Measurements from ENCODE around the gene GPR32.

The GPR32 gene

DNA sequence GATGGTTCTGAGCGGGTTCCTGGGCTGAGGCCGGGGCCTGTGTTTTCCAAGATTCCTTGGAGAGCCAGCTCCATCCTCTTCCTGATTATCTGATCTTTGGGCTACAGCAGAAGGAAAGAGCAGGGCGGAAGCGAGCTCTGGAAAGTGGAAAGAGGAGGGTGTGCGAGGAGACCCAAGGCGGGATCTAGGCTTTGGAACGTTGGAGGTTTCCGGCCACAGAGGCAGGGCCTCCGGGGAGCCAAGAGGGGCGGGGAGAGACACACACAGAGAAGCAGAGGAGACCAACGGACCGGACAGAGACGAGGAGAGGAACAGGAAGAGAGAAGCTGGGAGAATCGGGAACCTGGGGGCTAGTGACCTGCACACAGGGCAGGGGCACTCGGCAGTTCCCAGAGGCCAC lies 47.2 kb upstream of the GPR32 start, which contains the start of gene CLEC11A:
Gene CLEC11A (plus strand): TSS at position 296 of the 400 bp plus-strand sequence. CDS start 162 bp downstream, outside the sequence.
- Histone ChIP-seq H2AFZ (ENCODE audit: insufficient read depth, low read length, poor library complexity) (peak within 1 kb of the TSS; percentile 41), H4K8ac (ENCODE audit: low read depth, low read length) (peak within 1 kb of the TSS; percentile 27), H3K36me3 (ENCODE audit: control insufficient read depth in 1 of 2, insufficient read depth in 2 of 2, low read length in 2 of 2) (no peaks in the 10 kb centered on the region), H3K4me1 (ENCODE audit: control insufficient read depth in 1 of 2, insufficient read depth in 2 of 2, low read length in 2 of 2) (peaks cover 10 to 15% of the 10 kb centered on the region in 2 experiments), H2BK5ac (ENCODE audit: low read depth, low read length, poor library complexity) (no peak within 1 kb of the TSS), H2BK12ac (ENCODE audit: low read length) (no peak within 1 kb of the TSS), H3K79me2 (ENCODE audit: control insufficient read depth, insufficient read depth, low read length, poor library complexity) (peaks cover 8% of the 10 kb centered on the region), H3K4me2 (ENCODE audit: low read length) (peak within 1 kb of the TSS; percentile 78), H4K91ac (ENCODE audit: low read depth, low read length) (peak within 1 kb of the TSS; percentile 60), H3K18ac (ENCODE audit: low read length) (peak within 1 kb of the TSS; percentile 43), H3K79me1 (ENCODE audit: low read length) (peaks cover 15% of the 10 kb centered on the region), H3K14ac (ENCODE audit: low read length) (peak within 1 kb of the TSS; percentile 12), H2AK5ac (ENCODE audit: low read length) (no peak within 1 kb of the TSS), H3K9ac (ENCODE audit: low read length) (no peak within 1 kb of the TSS), H3K27me3 (ENCODE audit: insufficient read depth, low read length) (peaks cover 25% of the 10 kb centered on the region), H3K9me3 (ENCODE audit: insufficient read depth, low read depth, low read length) (peaks cover 13% of the 10 kb centered on the region), H2BK120ac (ENCODE audit: insufficient read depth, low read length, poor library complexity) (no peak within 1 kb of the TSS), H3K4me3 (ENCODE audit: low read depth, low read length) (peak within 1 kb of the TSS; percentile 76), H3K27ac (ENCODE audit: low read depth, low read length) (no peak within 1 kb of the TSS), H3K23ac (ENCODE audit: low read length) (no peak within 1 kb of the TSS), H4K12ac (ENCODE audit: low read depth, low read length) (peak within 1 kb of the TSS; percentile 57), H3K4ac (ENCODE audit: low read depth, low read length) (no peak within 1 kb of the TSS)
- no peak for DNase-seq
- no CpG with 5 or more reads among the region's 15 CpGs for WGBS (ENCODE audit: extremely low coverage, insufficient coverage, insufficient read length)

DNA sequence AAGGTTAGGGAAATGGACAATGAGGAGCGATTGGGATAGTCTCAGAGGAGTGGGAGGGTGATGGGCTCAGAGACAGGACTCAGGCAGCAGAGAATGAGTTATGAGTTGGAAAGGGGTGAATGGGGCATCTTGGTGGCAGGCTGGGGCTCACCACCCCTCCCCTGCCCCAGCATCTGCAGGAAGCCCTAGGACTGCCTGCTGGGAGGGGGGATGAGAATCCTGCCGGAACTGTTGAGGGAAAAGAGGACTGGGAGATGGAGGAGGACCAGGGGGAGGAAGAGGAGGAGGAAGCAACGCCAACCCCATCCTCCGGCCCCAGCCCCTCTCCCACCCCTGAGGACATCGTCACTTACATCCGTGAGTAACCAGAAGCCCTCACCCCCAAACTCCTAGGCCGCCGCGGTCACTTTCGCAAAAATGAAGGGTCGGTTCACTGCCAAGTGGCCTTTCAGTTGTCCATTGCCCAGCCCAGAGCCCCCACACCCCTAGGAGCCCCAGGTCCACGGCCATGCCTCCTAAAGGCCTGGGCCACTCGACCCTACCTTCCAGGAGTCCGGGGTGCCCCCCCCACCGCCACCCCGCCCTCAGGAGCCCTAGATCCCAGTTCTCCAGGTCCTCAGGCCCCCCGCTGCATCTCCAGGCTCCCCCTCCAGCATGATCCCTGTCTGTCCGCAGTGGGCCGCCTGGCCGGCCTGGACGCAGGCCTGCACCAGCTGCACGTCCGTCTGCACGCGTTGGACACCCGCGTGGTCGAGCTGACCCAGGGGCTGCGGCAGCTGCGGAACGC lies 46.3 kb upstream of the GPR32 start:
- Histone ChIP-seq H4K12ac (ENCODE audit: low read depth, low read length) (peak overlapping the region; percentile 57), H3K36me3 (ENCODE audit: control insufficient read depth in 1 of 2, insufficient read depth in 2 of 2, low read length in 2 of 2) (no peaks in the 10 kb centered on the region), H3K23ac (ENCODE audit: low read length) (no peak overlapping the region), H3K9me3 (ENCODE audit: insufficient read depth, low read depth, low read length) (peaks cover 14% of the 10 kb centered on the region), H3K4me1 (ENCODE audit: control insufficient read depth in 1 of 2, insufficient read depth in 2 of 2, low read length in 2 of 2) (peaks cover 14 to 16% of the 10 kb centered on the region in 2 experiments), H2AK5ac (ENCODE audit: low read length) (no peak overlapping the region), H3K79me1 (ENCODE audit: low read length) (peaks cover 16% of the 10 kb centered on the region), H3K18ac (ENCODE audit: low read length) (peak overlapping the region; percentile 43), H2AFZ (ENCODE audit: insufficient read depth, low read length, poor library complexity) (peak overlapping the region; percentile 41), H3K79me2 (ENCODE audit: control insufficient read depth, insufficient read depth, low read length, poor library complexity) (peaks cover 8% of the 10 kb centered on the region), H4K8ac (ENCODE audit: low read depth, low read length) (peak overlapping the region; percentile 27), H2BK5ac (ENCODE audit: low read depth, low read length, poor library complexity) (no peak overlapping the region), H3K4me2 (ENCODE audit: low read length) (peak overlapping the region; percentile 78), H3K27ac (ENCODE audit: low read depth, low read length) (no peak overlapping the region), H3K9ac (ENCODE audit: low read length) (peak overlapping the region; percentile 60), H3K14ac (ENCODE audit: low read length) (peak overlapping the region; percentile 12), H3K4ac (ENCODE audit: low read depth, low read length) (no peak overlapping the region), H3K4me3 (ENCODE audit: low read depth, low read length) (peak overlapping the region; percentile 76), H4K91ac (ENCODE audit: low read depth, low read length) (peak overlapping the region; percentile 60), H3K27me3 (ENCODE audit: insufficient read depth, low read length) (peaks cover 18% of the 10 kb centered on the region), H2BK12ac (ENCODE audit: low read length) (no peak overlapping the region), H2BK120ac (ENCODE audit: insufficient read depth, low read length, poor library complexity) (no peak overlapping the region)
- no peak for DNase-seq
- WGBS (ENCODE audit: extremely low coverage, insufficient coverage, insufficient read length), result no CpG with 5 or more reads among the region's 31 CpGs

DNA sequence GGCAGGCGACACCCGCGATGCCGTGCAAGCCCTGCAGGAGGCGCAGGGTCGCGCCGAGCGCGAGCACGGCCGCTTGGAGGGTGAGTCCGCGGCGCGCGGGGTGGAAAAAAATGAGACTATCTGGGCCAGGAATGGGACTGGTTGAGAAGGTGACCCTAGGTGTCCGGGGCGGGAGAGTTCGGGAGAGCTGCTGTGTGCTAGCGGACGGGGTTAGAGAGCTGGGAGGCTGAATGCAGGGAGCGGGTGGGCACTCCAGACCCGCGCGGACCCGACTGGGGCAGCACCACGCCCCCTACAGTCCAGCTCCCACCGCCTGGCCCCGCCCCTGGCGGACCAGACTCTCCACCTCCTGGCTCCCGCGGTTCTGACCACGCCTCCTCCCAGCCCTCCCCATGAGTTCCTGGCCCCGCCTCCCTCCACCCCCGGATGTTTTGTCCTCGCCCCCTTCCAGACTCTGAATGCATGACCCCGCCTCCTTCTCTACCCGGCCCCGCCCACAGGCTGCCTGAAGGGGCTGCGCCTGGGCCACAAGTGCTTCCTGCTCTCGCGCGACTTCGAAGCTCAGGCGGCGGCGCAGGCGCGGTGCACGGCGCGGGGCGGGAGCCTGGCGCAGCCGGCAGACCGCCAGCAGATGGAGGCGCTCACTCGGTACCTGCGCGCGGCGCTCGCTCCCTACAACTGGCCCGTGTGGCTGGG lies 45.6 kb upstream of the GPR32 start:
- peak; percentile 99 to 100 for DNase-seq
- H3K18ac ChIP-seq (ENCODE audit: low read length), result peak overlapping the region; percentile 54
- peaks cover 14% of the 10 kb centered on the region for H3K9me3 ChIP-seq (ENCODE audit: insufficient read depth, low read depth, low read length)
- peak overlapping the region; percentile 83 for H3K4ac ChIP-seq (ENCODE audit: low read depth, low read length)
- H3K4me1 ChIP-seq (ENCODE audit: control insufficient read depth in 1 of 2, insufficient read depth in 2 of 2, low read length in 2 of 2), result peaks cover 14 to 16% of the 10 kb centered on the region in 2 experiments
- WGBS (ENCODE audit: extremely low coverage, insufficient coverage, insufficient read length), result no CpG with 5 or more reads among the region's 65 CpGs
- no peaks in the 10 kb centered on the region for H3K36me3 ChIP-seq (ENCODE audit: control insufficient read depth in 1 of 2, insufficient read depth in 2 of 2, low read length in 2 of 2)
- peak overlapping the region; percentile 90 for H4K91ac ChIP-seq (ENCODE audit: low read depth, low read length)
- H4K12ac ChIP-seq (ENCODE audit: low read depth, low read length), result peak overlapping the region; percentile 89
- H2BK120ac ChIP-seq (ENCODE audit: insufficient read depth, low read length, poor library complexity), result peak overlapping the region; percentile 74
- no peak overlapping the region for H2BK12ac ChIP-seq (ENCODE audit: low read length)
- no peak overlapping the region for H2AK5ac ChIP-seq (ENCODE audit: low read length)
- peak overlapping the region; percentile 74 for H2AFZ ChIP-seq (ENCODE audit: insufficient read depth, low read length, poor library complexity)
- H3K27ac ChIP-seq (ENCODE audit: low read depth, low read length), result peak overlapping the region; percentile 76
- peaks cover 16% of the 10 kb centered on the region for H3K79me1 ChIP-seq (ENCODE audit: low read length)
- peak overlapping the region; percentile 57 for H2BK5ac ChIP-seq (ENCODE audit: low read depth, low read length, poor library complexity)
- H3K27me3 ChIP-seq (ENCODE audit: insufficient read depth, low read length), result peaks cover 13% of the 10 kb centered on the region
- peak overlapping the region; percentile 92 for H3K4me2 ChIP-seq (ENCODE audit: low read length)
- peak overlapping the region; percentile 96 for H4K8ac ChIP-seq (ENCODE audit: low read depth, low read length)
- peak overlapping the region; percentile 86 for H3K14ac ChIP-seq (ENCODE audit: low read length)
- H3K9ac ChIP-seq (ENCODE audit: low read length), result peak overlapping the region; percentile 94
- H3K79me2 ChIP-seq (ENCODE audit: control insufficient read depth, insufficient read depth, low read length, poor library complexity), result peaks cover 8% of the 10 kb centered on the region
- no peak overlapping the region for H3K23ac ChIP-seq (ENCODE audit: low read length)
- H3K4me3 ChIP-seq (ENCODE audit: low read depth, low read length), result peak overlapping the region; percentile 90

DNA sequence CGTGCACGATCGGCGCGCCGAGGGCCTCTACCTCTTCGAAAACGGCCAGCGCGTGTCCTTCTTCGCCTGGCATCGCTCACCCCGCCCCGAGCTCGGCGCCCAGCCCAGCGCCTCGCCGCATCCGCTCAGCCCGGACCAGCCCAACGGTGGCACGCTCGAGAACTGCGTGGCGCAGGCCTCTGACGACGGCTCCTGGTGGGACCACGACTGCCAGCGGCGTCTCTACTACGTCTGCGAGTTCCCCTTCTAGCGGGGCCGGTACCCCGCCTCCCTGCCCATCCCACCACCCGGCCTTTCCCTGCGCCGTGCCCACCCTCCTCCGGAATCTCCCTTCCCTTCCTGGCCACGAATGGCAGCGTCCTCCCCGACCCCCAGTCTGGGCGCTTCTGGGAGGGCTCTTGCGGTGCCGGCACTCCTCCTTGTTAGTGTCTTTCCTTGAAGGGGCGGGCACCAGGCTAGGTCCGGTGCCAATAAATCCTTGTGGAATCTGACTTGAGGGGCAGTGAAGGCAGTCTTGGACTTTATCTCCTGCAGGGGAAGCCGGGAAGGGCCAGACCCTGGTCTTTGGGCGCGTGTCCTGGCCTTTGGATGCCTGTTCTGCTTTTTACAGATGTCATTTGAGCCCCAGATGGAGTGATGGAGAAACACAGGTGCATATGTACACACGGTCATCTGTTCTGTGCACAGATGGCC lies 44.9 kb upstream of the GPR32 start:
- no CpG with 5 or more reads among the region's 52 CpGs for WGBS (ENCODE audit: extremely low coverage, insufficient coverage, insufficient read length)
- Histone ChIP-seq H2BK5ac (ENCODE audit: low read depth, low read length, poor library complexity) (peak overlapping the region; percentile 28), H3K36me3 (ENCODE audit: control insufficient read depth in 1 of 2, insufficient read depth in 2 of 2, low read length in 2 of 2) (no peaks in the 10 kb centered on the region), H3K4me2 (ENCODE audit: low read length) (peak overlapping the region; percentile 92), H3K27me3 (ENCODE audit: insufficient read depth, low read length) (peaks cover 9% of the 10 kb centered on the region), H3K4me3 (ENCODE audit: low read depth, low read length) (peak overlapping the region; percentile 90), H2BK120ac (ENCODE audit: insufficient read depth, low read length, poor library complexity) (peak overlapping the region; percentile 74), H3K79me1 (ENCODE audit: low read length) (peaks cover 16% of the 10 kb centered on the region), H2BK12ac (ENCODE audit: low read length) (peak overlapping the region; percentile 47), H3K18ac (ENCODE audit: low read length) (peak overlapping the region; percentile 54), H4K12ac (ENCODE audit: low read depth, low read length) (peak overlapping the region; percentile 89), H3K79me2 (ENCODE audit: control insufficient read depth, insufficient read depth, low read length, poor library complexity) (peaks cover 8% of the 10 kb centered on the region), H2AFZ (ENCODE audit: insufficient read depth, low read length, poor library complexity) (peak overlapping the region; percentile 74), H4K91ac (ENCODE audit: low read depth, low read length) (peak overlapping the region; percentile 90), H3K9ac (ENCODE audit: low read length) (peak overlapping the region; percentile 94), H3K9me3 (ENCODE audit: insufficient read depth, low read depth, low read length) (peaks cover 12% of the 10 kb centered on the region), H3K4ac (ENCODE audit: low read depth, low read length) (peak overlapping the region; percentile 83), H3K23ac (ENCODE audit: low read length) (no peak overlapping the region), H4K8ac (ENCODE audit: low read depth, low read length) (peak overlapping the region; percentile 96), H3K14ac (ENCODE audit: low read length) (peak overlapping the region; percentile 86), H3K4me1 (ENCODE audit: control insufficient read depth in 1 of 2, insufficient read depth in 2 of 2, low read length in 2 of 2) (peaks cover 14 to 16% of the 10 kb centered on the region in 2 experiments), H3K27ac (ENCODE audit: low read depth, low read length) (peak overlapping the region; percentile 76), H2AK5ac (ENCODE audit: low read length) (peak overlapping the region; percentile 88)
- no peak for DNase-seq

Measured in trophoblast cell (in vitro differentiated cells and primary cell).